GM21528 (cell line): Measurements from ENCODE around the gene TM7SF3.
"Not testable (repeated sequence)": the region's sequence is repeated elsewhere in the genome, so short reads cannot be mapped to it uniquely, and the experiment has no call there.

Experiments used
- ATAC-seq: cut with Tn5 transposase; IDR thresholded peaks from one replicate; pipeline ENCODE4 v1.9.1; 2021; ENCODE audit warnings: mild to moderate bottlenecking, moderate library complexity; ENCODE audit not compliant: unreplicated experiment, low FRiP score

TM7SF3 gene

DNA sequence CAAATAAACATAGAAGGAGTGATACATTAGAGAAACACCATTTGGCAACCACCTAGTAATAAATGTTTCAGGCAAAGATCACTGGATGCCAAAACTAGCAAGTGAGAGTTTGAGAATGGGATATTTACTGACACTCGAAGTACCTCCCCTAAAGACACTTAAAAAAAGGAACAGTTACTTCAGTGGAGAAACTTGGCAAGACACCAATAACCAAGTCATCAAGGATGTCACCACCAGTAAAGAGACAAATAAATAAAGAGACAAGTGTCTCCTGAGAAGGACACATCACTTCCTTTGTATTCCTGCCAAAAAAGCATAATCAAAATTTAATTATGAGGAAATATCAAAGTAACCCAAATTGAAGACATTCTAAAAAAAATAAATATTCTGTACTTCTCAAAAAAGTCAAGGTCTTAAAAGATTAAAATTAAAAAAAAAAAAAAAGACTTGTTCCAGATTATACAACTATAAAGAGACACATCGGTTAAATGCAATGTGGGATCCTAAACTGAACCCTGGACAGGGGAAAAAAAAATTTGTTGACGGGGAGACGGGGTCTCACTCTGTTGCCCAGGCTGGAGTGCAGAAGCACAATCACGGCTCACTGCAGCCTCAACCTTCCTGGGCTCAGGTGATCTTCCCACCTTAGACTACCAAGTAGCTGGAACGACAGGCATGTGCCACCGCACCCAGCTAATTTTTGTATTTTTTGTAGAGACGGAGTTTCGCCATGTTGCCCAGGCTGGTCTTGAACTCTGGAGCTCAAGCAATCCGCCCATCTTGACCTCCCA is 26.4 kb downstream of the TM7SF3 start:
- no peak for ATAC-seq

DNA sequence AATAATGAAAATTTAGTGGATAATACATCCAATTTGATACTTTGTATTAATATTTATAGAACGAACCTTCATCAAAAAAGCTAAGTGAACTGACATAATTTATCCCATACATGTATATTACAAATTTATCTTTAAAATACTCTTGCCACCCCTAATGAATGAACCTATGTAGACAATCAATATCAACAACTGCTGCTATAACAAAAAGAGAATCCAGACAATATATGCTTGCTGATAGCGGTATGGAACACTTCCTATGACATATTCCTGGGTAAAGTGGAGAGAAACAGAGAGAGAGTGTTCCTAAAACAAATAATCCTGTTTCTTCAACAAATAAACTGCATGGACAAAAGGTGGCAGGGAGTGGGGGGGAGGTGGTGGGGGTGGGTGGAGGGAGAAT is 31.3 kb downstream of the TM7SF3 start:
- no peak for ATAC-seq

DNA sequence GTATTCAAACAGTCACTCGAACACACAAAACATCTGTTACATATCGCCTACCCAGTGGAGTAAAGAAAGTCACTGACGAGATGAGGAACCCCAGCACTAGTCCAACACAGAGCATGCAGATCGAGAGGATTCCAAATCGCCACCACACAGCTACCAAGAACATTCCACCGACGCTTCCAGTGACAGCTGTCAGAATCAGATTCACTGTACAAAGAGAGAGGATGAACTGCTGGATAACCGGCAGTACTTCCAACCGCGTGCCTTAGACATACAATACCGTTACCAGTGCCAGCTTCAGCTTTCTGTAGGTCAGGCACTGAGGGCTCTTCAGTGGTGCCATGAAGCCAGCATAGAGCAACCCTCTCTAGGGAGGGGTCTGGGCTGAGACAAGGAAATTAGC is 34.5 kb downstream of the TM7SF3 start:
- no peak for ATAC-seq

DNA sequence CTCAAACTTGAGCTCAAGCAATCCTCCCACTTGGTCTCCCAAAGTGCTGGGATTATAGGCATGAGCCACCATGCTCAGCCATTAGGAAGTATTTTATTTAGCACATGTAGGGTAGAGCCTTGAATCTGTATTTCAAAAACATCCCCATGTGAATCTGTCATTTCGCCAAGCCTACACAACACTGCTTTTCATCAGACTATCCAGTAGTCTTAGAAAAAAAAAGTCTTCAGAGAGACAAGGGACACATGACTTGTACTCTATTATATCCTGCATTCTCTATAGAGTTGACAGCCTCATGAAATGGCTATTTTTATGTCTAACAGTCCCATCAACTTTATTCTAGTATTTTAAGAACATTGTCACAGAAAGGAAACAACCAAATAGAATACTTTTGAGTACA is 35.4 kb downstream of the TM7SF3 start:
- ATAC-seq, result no peak

DNA sequence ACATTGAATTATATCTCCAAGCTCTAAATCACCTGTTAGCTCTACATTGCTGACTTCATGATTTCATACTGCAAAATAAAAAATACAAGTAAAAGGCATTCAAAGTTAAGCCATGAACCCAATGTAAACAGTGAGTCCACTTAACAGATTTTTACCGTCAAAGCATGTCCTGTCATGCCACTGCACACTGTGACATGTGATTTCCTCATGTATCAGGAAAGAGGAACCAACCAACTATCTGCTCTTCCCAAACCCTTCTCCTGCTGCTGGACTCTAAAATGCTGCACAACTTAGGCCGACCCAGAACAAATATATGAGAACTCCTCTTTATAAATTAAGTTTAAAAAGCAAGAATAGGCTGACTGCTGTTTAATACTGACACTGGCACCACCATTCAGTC is 37.5 kb downstream of the TM7SF3 start:
- no peak for ATAC-seq

DNA sequence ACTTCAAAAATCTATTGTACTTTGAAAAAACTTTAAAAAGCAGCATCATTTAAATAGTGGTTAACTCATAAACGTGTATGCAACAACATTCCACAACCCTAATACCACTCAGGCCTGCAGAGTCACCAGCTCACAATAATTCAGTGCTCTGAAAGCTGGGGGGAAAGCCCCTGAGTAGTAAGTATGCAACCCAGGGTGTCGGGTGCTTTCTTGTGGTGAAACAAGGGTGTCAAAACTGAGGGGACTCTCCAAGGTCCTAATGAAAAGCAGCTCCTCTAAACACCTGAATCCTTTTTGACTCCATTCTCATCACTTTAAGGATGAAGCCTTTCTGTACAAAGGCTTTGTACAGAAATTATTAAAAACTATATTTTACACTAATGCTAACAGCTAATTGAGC is 42.2 kb downstream of the TM7SF3 start:
- peak; percentile 87 for ATAC-seq

DNA sequence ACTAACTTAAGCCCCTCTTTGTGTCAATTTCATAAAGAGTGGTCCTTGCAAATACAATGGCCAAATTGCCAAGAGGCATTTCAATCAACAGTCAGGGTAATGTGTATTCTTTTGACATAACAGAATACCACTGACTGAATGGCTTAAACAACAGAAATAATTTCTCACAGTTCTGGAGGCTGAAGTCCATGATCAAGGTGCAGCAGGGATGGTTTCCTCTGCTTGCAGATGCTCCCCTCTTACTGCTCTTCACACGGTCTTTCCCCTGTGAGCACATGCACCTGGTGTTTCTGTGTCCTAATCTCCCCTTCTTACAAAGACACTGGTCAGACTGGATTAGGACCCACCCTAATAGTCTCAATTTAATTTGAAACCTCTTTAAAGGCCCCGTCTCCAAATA is 44.0 kb downstream of the TM7SF3 start:
- ATAC-seq, result no peak

DNA sequence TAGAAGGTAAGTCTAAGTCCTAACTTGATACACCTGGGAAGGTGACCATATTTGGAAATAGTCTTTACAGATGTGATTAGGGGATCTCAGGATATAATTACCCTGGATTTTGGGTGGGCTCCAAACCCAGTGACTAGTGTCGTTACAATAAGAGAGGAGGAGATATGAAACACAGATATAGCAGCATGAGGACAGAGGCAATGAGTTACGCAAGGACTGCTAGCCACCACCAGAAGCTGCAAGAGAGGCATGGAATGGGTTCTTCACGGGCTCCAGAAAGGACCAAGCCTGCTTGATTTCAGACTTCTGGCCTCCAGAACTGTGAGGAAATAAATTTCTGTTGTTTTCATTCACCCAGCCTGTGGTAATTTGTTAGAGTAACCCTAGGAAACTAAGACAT is 47.3 kb downstream of the TM7SF3 start:
- no peak for ATAC-seq

DNA sequence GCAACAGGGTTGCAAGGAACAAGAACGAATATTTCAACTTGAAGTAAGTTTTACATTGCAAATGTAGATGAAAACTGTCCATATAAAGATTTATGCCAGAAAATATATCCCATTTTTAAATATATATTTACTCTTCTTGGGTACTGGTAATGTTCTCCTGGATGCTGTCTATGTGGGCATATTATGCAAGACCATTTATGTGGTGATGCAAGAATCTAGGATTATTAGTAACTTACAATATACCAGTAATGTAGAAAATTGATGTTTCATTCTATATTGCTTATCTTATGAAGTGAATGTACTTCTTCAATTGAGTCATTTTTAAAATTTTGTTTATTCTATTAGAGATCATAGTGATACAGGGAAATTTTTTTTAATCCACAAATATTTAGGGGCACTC is 50.8 kb downstream of the TM7SF3 start:
- no peak for ATAC-seq

DNA sequence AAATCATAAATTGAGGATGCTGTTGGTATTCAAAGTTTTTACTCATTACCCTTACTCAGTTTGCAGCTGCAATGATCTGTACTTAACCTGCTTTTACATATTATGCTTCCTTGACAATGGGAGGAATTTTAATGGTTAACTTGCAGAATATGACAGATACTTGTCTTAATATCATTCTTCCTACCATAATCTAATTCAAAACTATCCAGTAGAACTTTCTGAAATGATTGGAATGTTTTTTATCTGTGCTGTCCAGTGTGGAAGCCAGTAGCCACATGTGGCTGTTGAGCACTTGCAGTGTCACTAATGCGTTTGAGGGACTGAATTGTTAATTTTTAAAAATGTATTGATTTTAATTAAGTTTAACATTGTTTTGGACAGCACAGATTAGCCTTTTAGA is 52.4 kb downstream of the TM7SF3 start:
- ATAC-seq, result no peak

DNA sequence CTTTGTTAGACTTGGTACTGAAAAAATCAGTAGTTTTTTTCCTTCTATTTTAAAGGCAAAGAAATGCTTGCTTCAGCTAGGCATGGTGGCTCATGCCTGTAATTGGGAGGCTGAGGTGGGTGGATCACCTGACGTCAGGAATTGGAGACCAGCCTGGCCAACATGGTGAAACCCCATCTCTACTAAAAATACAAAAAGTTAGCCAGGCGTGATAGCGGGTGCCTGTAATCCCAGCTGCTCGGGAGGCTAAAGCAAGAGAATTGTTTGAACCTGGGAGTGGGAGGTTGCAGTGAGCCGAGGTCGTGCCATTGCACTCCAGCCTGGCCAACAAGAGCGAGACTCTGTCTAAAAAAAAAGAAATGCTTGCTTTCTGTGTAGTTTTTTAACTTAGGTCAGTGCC is 52.8 kb downstream of the TM7SF3 start:
- ATAC-seq, result not testable (repeated sequence)

DNA sequence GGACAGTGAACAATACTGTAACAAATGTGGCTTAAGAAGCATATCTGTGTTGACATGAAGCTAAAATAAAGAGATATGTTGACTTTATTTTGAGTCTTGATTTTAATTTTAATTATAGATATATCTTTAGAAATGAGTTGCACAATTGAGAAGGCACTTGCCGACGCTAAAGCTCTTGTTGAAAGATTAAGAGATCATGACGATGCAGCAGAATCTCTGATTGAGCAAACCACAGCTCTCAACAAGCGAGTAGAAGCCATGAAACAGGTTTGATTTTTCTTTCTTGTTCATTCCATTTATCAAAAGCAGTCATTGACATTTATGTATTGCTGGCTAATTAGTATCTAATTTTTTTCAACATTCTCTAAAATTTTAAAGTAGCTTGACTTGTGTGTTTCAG is 60.2 kb downstream of the TM7SF3 start:
- no peak for ATAC-seq

DNA sequence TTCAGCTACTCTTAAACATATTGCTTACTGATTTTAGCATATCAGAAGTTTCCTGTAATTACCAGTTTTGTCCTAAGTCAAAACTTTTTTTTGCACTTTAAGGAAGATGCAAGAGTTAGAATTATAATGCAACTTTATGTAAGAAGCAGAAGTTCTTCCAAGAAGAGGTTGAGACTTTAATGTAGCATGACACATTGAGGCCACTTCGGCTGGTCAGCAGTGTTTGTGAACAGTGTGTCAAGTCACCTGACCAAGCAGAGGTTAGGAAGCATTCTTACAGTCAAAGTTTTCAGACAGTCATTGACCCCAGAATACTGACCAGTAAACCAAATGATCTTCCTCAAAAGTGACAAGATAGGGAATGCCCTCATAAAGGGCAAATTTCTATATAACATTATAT is 60.7 kb downstream of the TM7SF3 start:
- no peak for ATAC-seq

DNA sequence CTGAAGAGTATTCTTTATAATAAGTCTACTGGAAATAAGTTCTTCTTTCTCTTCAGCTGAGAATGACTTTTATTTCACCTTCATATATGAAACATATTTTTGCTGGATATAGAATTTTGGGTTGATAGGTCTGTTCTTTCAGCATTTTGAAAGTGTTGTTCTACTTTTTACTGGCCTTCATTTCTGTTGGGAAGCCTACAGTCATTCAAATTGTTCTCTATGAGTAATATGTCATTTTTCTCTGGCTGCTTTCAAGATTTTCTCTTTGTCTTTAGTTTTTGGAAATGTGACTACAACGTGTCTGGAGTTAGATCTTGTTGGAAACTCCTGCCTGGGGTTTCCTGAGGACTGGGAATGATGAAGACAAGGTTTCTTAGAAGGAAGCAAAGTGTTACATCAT is 65.9 kb downstream of the TM7SF3 start:
- no peak for ATAC-seq

DNA sequence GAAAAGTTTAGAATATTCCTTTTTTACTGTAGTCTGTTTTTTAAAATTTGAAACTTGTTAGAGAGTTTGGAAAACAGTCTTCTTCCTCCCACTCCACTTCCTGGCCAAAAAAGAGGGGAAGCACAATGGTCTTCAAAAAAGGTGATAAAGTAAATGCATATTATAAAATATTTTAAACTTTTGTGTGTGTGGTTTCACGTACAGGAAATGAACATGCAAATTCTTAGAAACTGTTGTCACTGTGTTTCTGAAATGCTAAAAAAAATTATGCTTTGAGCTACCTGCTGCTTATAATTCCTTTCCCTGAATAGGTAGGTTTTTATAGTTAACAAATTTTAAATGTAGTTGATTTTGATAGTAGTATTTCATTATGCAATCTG is 73.0 kb downstream of the TM7SF3 start:
- ATAC-seq, result no peak

DNA sequence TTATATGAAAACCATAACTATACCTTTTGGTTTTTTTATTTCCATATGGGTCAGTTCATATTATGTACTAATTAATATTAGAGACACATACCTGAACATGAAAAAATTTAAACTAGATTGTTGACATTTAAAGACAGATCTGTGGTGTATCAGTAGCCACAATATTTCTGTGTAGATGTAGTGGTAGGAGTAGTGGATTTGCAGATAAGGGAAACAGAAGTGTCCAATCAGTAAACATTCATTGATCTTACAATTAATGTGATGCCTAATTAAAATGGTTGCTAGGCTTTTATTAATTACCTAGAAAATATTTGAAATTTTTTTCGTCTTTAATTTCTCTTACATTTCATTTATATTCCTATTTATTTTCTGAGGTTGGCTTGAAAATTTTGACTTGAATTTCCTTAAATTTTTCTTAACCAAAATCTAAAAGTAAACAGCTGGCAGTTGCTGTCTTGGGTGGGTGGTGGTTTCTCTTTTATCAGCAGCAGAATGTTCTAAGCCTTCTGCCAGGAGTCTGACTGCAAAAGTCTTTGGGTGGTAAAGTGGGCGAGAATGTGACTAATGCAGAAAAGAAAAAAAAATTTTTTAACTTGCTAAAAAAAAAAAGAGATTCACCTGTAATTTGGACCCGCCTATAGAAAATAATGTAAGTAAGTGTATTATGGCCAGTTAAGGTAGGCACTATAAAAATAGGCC is 73.5 kb downstream of the TM7SF3 start:
- ATAC-seq, result no peak

DNA sequence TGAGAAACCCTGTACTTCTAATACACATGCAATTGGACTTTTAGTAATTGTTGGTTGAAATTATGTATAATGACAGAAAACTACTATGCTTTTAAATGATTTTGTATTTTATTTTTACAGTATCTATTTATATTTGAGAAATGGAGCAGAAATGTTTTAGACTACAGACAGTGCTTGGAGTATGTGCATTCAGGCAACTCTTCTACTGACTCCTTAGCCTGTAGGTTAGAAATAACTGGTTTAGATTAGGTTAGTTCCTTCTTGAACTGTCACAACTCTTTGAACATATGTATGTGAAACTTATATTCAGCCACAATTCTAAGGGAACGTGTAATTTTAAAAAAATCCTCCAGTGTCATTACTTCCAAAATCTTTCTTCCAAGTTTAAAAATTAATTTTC is 74.2 kb downstream of the TM7SF3 start:
- no peak for ATAC-seq

DNA sequence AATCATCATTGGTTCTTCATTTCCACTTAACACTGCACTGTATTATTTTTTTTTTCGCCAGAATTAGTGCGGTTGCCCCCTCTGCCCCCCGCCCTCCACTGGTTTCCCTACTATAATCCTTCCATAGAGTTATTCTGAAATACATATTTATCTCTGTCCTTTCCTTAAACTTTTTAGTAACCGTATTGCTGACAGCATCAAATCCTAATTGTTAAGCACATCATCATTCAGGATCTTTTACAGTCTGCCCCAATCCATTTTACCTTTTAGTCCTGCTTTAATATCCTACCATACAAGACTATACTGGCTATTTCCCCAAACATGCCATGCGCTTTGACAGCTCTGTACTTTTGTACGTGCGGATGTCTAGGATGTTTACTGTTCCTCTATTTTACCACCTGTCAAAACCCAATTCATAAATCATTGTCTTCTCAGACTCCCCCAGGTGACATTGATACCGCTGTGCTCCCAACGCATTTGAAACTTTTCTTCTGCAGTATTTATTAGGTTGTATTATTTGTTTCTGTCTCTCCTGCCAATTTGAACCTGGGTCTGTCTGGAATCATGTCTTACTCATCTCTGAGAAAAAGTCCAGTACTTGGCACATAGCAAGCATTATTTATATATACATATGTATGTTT is 74.9 kb downstream of the TM7SF3 start:
- no peak for ATAC-seq

DNA sequence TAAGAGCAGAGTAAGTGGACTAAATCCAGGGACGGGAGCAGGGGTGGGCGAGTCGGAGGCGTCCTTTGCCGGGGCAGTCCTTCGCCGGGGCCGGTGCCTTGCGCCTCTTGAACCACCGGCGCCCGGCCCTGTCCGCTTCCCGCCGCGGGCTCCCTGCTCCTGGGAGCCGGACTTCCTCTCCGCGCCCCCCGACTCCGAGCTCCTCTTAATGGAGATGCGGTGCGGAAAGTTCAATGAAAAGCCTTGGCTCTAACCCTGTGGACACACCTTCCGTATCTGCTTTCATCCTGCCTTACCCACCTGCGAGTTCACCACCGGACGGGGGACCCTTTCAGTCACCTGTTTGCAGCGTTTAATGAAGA is 75.5 kb downstream of the TM7SF3 start:
- peak; percentile 21 for ATAC-seq

DNA sequence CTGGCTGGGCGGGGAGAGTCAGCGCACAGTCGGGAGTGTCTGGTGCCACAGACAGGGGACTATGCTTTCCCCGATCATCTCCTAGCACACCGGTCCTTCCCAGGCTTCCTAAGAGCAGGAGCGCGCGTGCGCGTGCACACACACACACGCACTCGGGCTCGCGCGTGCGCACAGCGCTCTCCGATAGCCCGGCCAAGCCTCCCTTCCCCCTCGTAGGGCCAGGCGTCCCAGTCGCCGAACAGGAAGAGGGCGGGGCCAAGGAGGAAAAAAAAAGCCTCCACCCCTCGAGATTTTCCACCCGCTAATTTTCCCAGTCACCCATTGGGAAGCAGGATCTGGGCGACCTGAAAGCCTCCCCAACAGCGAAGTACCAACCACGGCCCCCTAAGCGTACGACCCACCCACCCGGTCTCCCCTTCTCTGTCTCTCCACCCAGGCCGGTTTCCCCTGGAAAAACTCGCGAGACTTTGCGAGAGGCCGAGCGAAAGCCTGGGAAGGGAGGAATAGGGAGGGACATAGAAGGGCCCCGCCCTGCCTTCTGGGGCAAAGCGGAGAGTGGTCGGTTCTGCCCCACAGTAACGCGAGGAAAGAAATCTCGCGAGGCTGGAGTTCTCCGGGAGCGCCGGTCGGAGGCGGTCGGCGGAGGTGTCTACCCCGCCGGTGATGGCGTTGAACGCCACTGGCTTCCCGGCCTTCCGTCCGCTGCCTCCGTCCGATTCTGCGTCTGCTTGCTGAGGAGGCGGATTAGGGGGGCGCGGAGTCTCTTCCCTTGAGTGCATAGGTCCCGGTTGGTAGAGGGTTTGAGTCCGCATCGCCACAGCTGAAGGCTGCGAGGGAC is 76.1 kb downstream of the TM7SF3 start, which contains the start of the genes FGFR1OP2 and INTS13:
FGFR1OP2 (plus strand) TSS at position 608 of the 838 bp plus-strand sequence. CDS start 15,689 bp downstream, outside the sequence.
INTS13 (minus strand) TSS at position 119 of the 838 bp plus-strand sequence. CDS start 1,178 bp downstream, outside the sequence.
- ATAC-seq, result peak; percentile 88

DNA sequence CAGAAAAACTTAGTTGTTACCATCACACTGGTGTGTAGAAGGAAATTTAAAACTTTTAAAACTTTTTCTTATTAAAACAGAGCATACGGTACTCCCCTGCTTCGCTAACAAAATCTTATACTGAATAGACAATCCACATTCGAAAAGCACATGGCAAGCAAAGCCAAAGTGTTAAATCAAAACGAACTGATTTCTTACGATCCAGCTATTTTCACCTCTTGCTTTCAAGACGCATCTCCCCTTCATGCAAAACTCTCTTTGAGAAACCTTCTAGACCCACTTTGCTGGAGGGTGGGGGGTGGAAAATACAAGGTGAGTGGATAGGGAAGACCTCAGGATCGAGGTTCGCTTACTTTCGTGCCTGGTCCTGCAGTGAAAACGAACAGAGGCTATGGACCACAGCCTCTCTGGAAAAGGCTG is 76.7 kb downstream of the TM7SF3 start:
- no peak for ATAC-seq
